A673 (cell line): ENCODE measurements around the gene CEACAM5. TPM values are rescaled to one million over a fixed set of nuclear protein-coding genes. Genes with fewer than 3 reads are reported as not detected.

ENCODE experiments used
- BruUV-seq: library from RNA; stranded (reverse); fragments of 400-500 nt; replicated peaks from 2 replicates; lab custom pipeline; 2021; lab: Mats Ljungman, UMichigan
- CTCF ChIA-PET: fragments of 300-600 bp; sonication (Branson Sonifier 250); formaldehyde crosslinking; loops from one replicate; lab custom pipeline; 2022; ENCODE audit warnings: antibody characterized with exemption; lab: Charles Lee
- POLR2A ChIA-PET: fragments of 300-600 bp; sonication (Branson Sonifier 250); formaldehyde crosslinking; loops from one replicate; lab custom pipeline; 2022; ENCODE audit warnings: antibody characterized with exemption; ENCODE audit not compliant: low non-redundant PET; lab: Charles Lee
- DNase-seq: peaks from one replicate; pipeline ENCODE4 v3.0.0-alpha.2; 2015; ENCODE audit warnings: low spot score
- H3K27ac ChIP-seq: fragments of 200-600 bp; sonication (generic); 2 replicates; pipeline ENCODE4 v1.5.1; 2016; ENCODE audit warnings: mixed run types, low read depth, mild to moderate bottlenecking, mixed read lengths, antibody characterized with exemption, low read length; ENCODE audit not compliant: poor library complexity, severe bottlenecking
- H3K27me3 ChIP-seq: fragments of 200-600 bp; sonication (generic); replicated peaks from 2 replicates; pipeline ENCODE4 v1.6.1; 2017; ENCODE audit warnings: mixed run types, low read depth, mild to moderate bottlenecking, mixed read lengths, antibody characterized with exemption, low read length; ENCODE audit not compliant: insufficient read depth, poor library complexity
- H3K36me3 ChIP-seq: fragments of 200-600 bp; sonication (generic); 2 replicates; pipeline ENCODE4 v1.6.1; 2016; ENCODE audit warnings: mixed run types, mild to moderate bottlenecking, mixed read lengths, antibody characterized with exemption, low read length; ENCODE audit not compliant: insufficient read depth, poor library complexity, severe bottlenecking
- H3K4me1 ChIP-seq: fragments of 200-600 bp; sonication (generic); 2 replicates; pipeline ENCODE4 v1.6.1; 2017; ENCODE audit warnings: mixed run types, mild to moderate bottlenecking, mixed read lengths, antibody characterized with exemption, low read length; ENCODE audit not compliant: insufficient read depth, poor library complexity, severe bottlenecking
- H3K4me3 ChIP-seq: fragments of 200-600 bp; sonication (generic); 2 replicates; pipeline ENCODE4 v1.5.1; 2016; ENCODE audit warnings: low read depth, mixed run types, mild to moderate bottlenecking, mixed read lengths, low read length; ENCODE audit not compliant: poor library complexity, severe bottlenecking
- H3K9me3 ChIP-seq: fragments of 200-600 bp; sonication (generic); 2 replicates; pipeline ENCODE4 v1.6.1; 2016; ENCODE audit warnings: mixed run types, low read depth, mild to moderate bottlenecking, mixed read lengths, antibody characterized with exemption, low read length; ENCODE audit not compliant: poor library complexity, severe bottlenecking
- EZH2 ChIP-seq: fragments of 200-600 bp; sonication (generic); IDR thresholded peaks from 2 replicates; pipeline ENCODE4 v1.6.1; 2017; ENCODE audit warnings: borderline replicate concordance, low read depth, mild to moderate bottlenecking, mixed read lengths, antibody characterized with exemption, low read length; ENCODE audit not compliant: poor library complexity, severe bottlenecking
- intact Hi-C: fragments of 100-400 bp; cut with micrococcal nuclease; formaldehyde crosslinking; loops from one replicate; pipeline ENCODE4 v1.10.0; 2022; ENCODE audit not compliant: unreplicated experiment
- total RNA-seq: library from RNA; stranded (reverse); gene quantifications from 2 replicates; pipeline ENCODE4 v1.2.3, GENCODE V29; 2021
- TF ChIP-seq, protein P1 (sequence below): fragments of 300-800, 200-600 bp; sonication (generic); conservative IDR thresholded peaks from 2 replicates; pipeline ENCODE4 v1.5.1; 2017; ENCODE audit warnings: low read depth, mild to moderate bottlenecking, antibody characterized with exemption, low read length, moderate library complexity, mixed read lengths

CEACAM5 gene
- total RNA-seq, 1 experiment from 2014 or later, result 0.54 TPM

DNA sequence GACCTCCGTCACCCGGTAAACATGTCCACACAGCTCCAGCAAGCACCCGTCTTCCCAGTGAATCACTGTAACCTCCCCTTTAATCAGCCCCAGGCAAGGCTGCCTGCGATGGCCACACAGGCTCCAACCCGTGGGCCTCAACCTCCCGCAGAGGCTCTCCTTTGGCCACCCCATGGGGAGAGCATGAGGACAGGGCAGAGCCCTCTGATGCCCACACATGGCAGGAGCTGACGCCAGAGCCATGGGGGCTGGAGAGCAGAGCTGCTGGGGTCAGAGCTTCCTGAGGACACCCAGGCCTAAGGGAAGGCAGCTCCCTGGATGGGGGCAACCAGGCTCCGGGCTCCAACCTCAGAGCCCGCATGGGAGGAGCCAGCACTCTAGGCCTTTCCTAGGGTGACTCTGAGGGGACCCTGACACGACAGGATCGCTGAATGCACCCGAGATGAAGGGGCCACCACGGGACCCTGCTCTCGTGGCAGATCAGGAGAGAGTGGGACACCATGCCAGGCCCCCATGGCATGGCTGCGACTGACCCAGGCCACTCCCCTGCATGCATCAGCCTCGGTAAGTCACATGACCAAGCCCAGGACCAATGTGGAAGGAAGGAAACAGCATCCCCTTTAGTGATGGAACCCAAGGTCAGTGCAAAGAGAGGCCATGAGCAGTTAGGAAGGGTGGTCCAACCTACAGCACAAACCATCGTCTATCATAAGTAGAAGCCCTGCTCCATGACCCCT lies 9.0 kb upstream of the CEACAM5 start:
- DNase-seq, result no peak
- ChIA-PET POLR2A (no interaction called here), CTCF (no interaction called here)
- peaks cover 33% of the 10 kb centered on the region for H3K4me1 ChIP-seq
- H3K9me3 ChIP-seq, result no peaks in the 10 kb centered on the region
- H3K27me3 ChIP-seq, result no peaks in the 10 kb centered on the region
- H3K4me3 ChIP-seq, result no peak overlapping the region
- no TSS peak for BruUV-seq
- intact Hi-C loops, result no loop called here
- H3K36me3 ChIP-seq, result no peaks in the 10 kb centered on the region
- H3K27ac ChIP-seq, result no peak overlapping the region
- no peak for TF ChIP-seq EZH2
- TF ChIP-seq, protein P1, sequence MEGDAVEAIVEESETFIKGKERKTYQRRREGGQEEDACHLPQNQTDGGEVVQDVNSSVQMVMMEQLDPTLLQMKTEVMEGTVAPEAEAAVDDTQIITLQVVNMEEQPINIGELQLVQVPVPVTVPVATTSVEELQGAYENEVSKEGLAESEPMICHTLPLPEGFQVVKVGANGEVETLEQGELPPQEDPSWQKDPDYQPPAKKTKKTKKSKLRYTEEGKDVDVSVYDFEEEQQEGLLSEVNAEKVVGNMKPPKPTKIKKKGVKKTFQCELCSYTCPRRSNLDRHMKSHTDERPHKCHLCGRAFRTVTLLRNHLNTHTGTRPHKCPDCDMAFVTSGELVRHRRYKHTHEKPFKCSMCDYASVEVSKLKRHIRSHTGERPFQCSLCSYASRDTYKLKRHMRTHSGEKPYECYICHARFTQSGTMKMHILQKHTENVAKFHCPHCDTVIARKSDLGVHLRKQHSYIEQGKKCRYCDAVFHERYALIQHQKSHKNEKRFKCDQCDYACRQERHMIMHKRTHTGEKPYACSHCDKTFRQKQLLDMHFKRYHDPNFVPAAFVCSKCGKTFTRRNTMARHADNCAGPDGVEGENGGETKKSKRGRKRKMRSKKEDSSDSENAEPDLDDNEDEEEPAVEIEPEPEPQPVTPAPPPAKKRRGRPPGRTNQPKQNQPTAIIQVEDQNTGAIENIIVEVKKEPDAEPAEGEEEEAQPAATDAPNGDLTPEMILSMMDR, result no peak

GRCh38 chr19:41699968-41700323 lies 8.5 kb upstream of the CEACAM5 start:
- no peak for DNase-seq
- Histone ChIP-seq H3K9me3 (no peaks in the 10 kb centered on the region), H3K27me3 (no peaks in the 10 kb centered on the region), H3K36me3 (no peaks in the 10 kb centered on the region), H3K4me3 (no peak overlapping the region), H3K4me1 (peaks cover 33% of the 10 kb centered on the region), H3K27ac (no peak overlapping the region)
- ChIA-PET CTCF (interaction anchor here (0.7 kb wide), 1 partner anchor 173 kb away, joined by 4 read pairs; no protein-coding TSS in a partner anchor), POLR2A (no interaction called here)
- TF ChIP-seq EZH2, result no peak
- TF ChIP-seq, protein P1, result no peak
- no TSS peak for BruUV-seq
- intact Hi-C loops, result loop anchor here (5.0 kb wide), 1 partner anchor 58 kb away; no protein-coding TSS in a partner anchor

DNA sequence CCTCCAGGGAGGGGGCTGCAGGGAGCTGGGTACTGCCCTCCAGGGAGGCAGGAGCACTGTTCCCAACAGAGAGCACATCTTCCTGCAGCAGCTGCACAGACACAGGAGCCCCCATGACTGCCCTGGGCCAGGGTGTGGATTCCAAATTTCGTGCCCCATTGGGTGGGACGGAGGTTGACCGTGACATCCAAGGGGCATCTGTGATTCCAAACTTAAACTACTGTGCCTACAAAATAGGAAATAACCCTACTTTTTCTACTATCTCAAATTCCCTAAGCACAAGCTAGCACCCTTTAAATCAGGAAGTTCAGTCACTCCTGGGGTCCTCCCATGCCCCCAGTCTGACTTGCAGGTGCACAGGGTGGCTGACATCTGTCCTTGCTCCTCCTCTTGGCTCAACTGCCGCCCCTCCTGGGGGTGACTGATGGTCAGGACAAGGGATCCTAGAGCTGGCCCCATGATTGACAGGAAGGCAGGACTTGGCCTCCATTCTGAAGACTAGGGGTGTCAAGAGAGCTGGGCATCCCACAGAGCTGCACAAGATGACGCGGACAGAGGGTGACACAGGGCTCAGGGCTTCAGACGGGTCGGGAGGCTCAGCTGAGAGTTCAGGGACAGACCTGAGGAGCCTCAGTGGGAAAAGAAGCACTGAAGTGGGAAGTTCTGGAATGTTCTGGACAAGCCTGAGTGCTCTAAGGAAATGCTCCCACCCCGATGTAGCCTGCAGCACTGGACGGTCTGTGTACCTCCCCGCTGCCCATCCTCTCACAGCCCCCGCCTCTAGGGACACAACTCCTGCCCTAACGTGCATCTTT lies 7.8 kb upstream of the CEACAM5 start:
- peak overlapping the region; percentile 90 for H3K27ac ChIP-seq
- H3K4me1 ChIP-seq, result peaks cover 33% of the 10 kb centered on the region
- BruUV-seq, result no TSS peak
- ChIA-PET POLR2A (no interaction called here), CTCF (interaction anchor here (0.7 to 1.7 kb wide), 2 partner anchors 59 to 173 kb away, joined by 4 to 12 read pairs; no protein-coding TSS in a partner anchor)
- intact Hi-C loops, result loop anchor here (5.0 kb wide), 1 partner anchor 58 kb away; no protein-coding TSS in a partner anchor
- no peaks in the 10 kb centered on the region for H3K27me3 ChIP-seq
- no peaks in the 10 kb centered on the region for H3K9me3 ChIP-seq
- H3K4me3 ChIP-seq, result no peak overlapping the region
- TF ChIP-seq, protein P1, result no peak
- no peak for TF ChIP-seq EZH2
- no peaks in the 10 kb centered on the region for H3K36me3 ChIP-seq
- no peak for DNase-seq
